Endodermal cell (in vitro differentiated cells): ENCODE measurements around the gene RAD1. TPM values are rescaled to one million over a fixed set of nuclear protein-coding genes. Genes with fewer than 3 reads are reported as not detected.

ENCODE experiments used
- DNase-seq: peaks from one replicate; pipeline ENCODE4 v3.0.0-alpha.2; 2017
- H3K27ac ChIP-seq: 2 replicates; pipeline ENCODE4 v1.5.1; 2013; ENCODE audit warnings: mild to moderate bottlenecking, low read depth, low read length, moderate library complexity
- H3K27me3 ChIP-seq: 2 replicates; pipeline ENCODE4 v1.6.1; 2013; ENCODE audit warnings: mild to moderate bottlenecking, low read length, moderate library complexity; ENCODE audit not compliant: insufficient read depth, control insufficient read depth, poor library complexity, severe bottlenecking
- H3K36me3 ChIP-seq: 2 replicates; pipeline ENCODE4 v1.7.0; 2013; ENCODE audit warnings: mild to moderate bottlenecking, low read length, moderate library complexity; ENCODE audit not compliant: control insufficient read depth, insufficient read depth
- H3K4me1 ChIP-seq: one replicate; pipeline ENCODE4 v1.7.0; 2013; ENCODE audit warnings: low read length; ENCODE audit not compliant: control insufficient read depth, insufficient read depth
- H3K4me3 ChIP-seq: 2 replicates; pipeline ENCODE4 v1.5.1; 2013; ENCODE audit warnings: mild to moderate bottlenecking, low read length, moderate library complexity
- H3K9ac ChIP-seq: 2 replicates; pipeline ENCODE4 v1.6.1; 2013; ENCODE audit warnings: mild to moderate bottlenecking, low read length, moderate library complexity; ENCODE audit not compliant: poor library complexity, severe bottlenecking; ENCODE audit errors: extremely low read depth
- H3K9me3 ChIP-seq: 2 replicates; pipeline ENCODE4 v1.6.1; 2013; ENCODE audit warnings: mild to moderate bottlenecking, low read length, moderate library complexity; ENCODE audit not compliant: control insufficient read depth
- H3K27ac Mint-ChIP-seq: 2 replicates; pipeline ENCODE4 v1.8.0; 2020; ENCODE audit warnings: mixed read lengths
- H3K27me3 Mint-ChIP-seq: 2 replicates; pipeline ENCODE4 v1.8.0; 2021; ENCODE audit warnings: mild to moderate bottlenecking, mixed read lengths; ENCODE audit not compliant: insufficient read depth
- H3K36me3 Mint-ChIP-seq: 2 replicates; pipeline ENCODE4 v1.8.0; 2020; ENCODE audit warnings: low read depth, mixed read lengths
- H3K4me1 Mint-ChIP-seq: 2 replicates; pipeline ENCODE4 v1.8.0; 2020; ENCODE audit warnings: mixed read lengths
- H3K4me3 Mint-ChIP-seq: 2 replicates; pipeline ENCODE4 v1.8.0; 2020; ENCODE audit warnings: mild to moderate bottlenecking, moderate library complexity, mixed read lengths
- H3K9me3 Mint-ChIP-seq: 2 replicates; pipeline ENCODE4 v1.8.0; 2020; ENCODE audit warnings: mild to moderate bottlenecking, mixed read lengths
- WGBS, 2 experiments: methylation state at CpG; one replicate each; pipeline versions ENCODE4 v1.1.5 to v1.1.7; 2013; ENCODE audit warnings: missing lambda C conversion rate in 2 of 2, mixed read lengths in 1 of 2; ENCODE audit not compliant: insufficient coverage in 1 of 2, insufficient read length in 1 of 2; 5-methylcytosine and 5-hydroxymethylcytosine counted together
- total RNA-seq, 2 donors: library from RNA; stranded (reverse); fragmentation: NEBNext Ultra II Directional in 1 of 2; extraction: Animal tissue kit (Norgen Biotek cat#: 25700) in 1 of 2; gene quantifications; 2 replicates in 1 of 2; 3 replicates in 1 of 2; pipeline ENCODE4 v1.2.1, GENCODE V29; 2021
- TF ChIP-seq, protein P1 (sequence below): fragments of 200-600 bp; sonication (generic); conservative IDR thresholded peaks from 2 replicates; pipeline ENCODE4 v1.5.0; 2021; ENCODE audit warnings: antibody characterized with exemption, mild to moderate bottlenecking

The RAD1 gene
- total RNA-seq, 2 donors from 2014 or later, result 29.3 to 29.8 TPM

- no peak for DNase-seq
- Mint-ChIP-seq H3K4me1 (peaks cover 15% of the 10 kb centered on the region), H3K27me3 (no peaks in the 10 kb centered on the region), H3K9me3 (no peaks in the 10 kb centered on the region), H3K4me3 (no peak overlapping the region), H3K36me3 (no peaks in the 10 kb centered on the region), H3K27ac (no peak overlapping the region)
- H3K9me3 ChIP-seq, result no peaks in the 10 kb centered on the region
- no peaks in the 10 kb centered on the region for H3K36me3 ChIP-seq
- no peaks in the 10 kb centered on the region for H3K27me3 ChIP-seq
- WGBS, 2 experiments, result 97 to 100% methylated on average over 1 of the region's 1 CpG
- TF ChIP-seq, protein P1, sequence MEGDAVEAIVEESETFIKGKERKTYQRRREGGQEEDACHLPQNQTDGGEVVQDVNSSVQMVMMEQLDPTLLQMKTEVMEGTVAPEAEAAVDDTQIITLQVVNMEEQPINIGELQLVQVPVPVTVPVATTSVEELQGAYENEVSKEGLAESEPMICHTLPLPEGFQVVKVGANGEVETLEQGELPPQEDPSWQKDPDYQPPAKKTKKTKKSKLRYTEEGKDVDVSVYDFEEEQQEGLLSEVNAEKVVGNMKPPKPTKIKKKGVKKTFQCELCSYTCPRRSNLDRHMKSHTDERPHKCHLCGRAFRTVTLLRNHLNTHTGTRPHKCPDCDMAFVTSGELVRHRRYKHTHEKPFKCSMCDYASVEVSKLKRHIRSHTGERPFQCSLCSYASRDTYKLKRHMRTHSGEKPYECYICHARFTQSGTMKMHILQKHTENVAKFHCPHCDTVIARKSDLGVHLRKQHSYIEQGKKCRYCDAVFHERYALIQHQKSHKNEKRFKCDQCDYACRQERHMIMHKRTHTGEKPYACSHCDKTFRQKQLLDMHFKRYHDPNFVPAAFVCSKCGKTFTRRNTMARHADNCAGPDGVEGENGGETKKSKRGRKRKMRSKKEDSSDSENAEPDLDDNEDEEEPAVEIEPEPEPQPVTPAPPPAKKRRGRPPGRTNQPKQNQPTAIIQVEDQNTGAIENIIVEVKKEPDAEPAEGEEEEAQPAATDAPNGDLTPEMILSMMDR, result no peak
- no peak overlapping the region for H3K27ac ChIP-seq
- H3K4me3 ChIP-seq, result no peak overlapping the region
- no peaks in the 10 kb centered on the region for H3K4me1 ChIP-seq
- no peak overlapping the region for H3K9ac ChIP-seq
Observed at GRCh38 chr5:34868791-34869190, 46.5 kb downstream of the RAD1 start.

DNA sequence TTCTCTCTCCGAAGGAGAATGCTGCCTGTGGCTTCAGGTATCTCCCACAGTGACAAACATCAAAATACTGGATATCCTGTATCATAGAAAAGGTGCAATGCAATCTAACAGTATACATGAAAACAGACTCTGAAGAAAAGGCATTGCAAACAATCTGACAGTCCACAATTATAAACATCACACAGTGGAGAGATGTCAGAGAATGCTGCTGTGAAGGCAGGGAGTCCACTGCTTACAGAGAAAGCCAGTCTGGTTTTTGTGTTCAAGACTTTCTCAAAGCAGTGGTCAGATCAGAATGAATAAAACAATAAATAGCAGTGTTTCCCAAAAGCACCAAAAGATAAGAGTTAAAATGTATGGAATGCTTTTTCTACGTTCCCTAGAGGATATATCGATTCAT is 47.6 kb downstream of the RAD1 start:
- DNase-seq, result no peak
- H3K27ac Mint-ChIP-seq, result peak overlapping the region; percentile 32
- no peak overlapping the region for H3K9ac ChIP-seq
- H3K36me3 Mint-ChIP-seq, result no peaks in the 10 kb centered on the region
- no peaks in the 10 kb centered on the region for H3K36me3 ChIP-seq
- peaks cover 17% of the 10 kb centered on the region for H3K4me1 Mint-ChIP-seq
- H3K27me3 Mint-ChIP-seq, result no peaks in the 10 kb centered on the region
- H3K4me1 ChIP-seq, result no peaks in the 10 kb centered on the region
- H3K27ac ChIP-seq, result no peak overlapping the region
- H3K4me3 ChIP-seq, result no peak overlapping the region
- TF ChIP-seq, protein P1, result no peak
- H3K4me3 Mint-ChIP-seq, result no peak overlapping the region
- WGBS, 2 experiments, result 100% methylated on average over 1 to 3 of the region's 3 CpGs
- no peaks in the 10 kb centered on the region for H3K27me3 ChIP-seq
- no peaks in the 10 kb centered on the region for H3K9me3 Mint-ChIP-seq
- H3K9me3 ChIP-seq, result no peaks in the 10 kb centered on the region

- Mint-ChIP-seq H3K4me1 (peaks cover 17% of the 10 kb centered on the region), H3K9me3 (no peaks in the 10 kb centered on the region), H3K27ac (peak overlapping the region; percentile 32), H3K27me3 (no peaks in the 10 kb centered on the region), H3K36me3 (no peaks in the 10 kb centered on the region), H3K4me3 (no peak overlapping the region)
- TF ChIP-seq, protein P1, result no peak
- Histone ChIP-seq H3K4me3 (no peak overlapping the region), H3K9ac (no peak overlapping the region), H3K9me3 (no peaks in the 10 kb centered on the region), H3K4me1 (no peaks in the 10 kb centered on the region), H3K27me3 (no peaks in the 10 kb centered on the region), H3K27ac (no peak overlapping the region), H3K36me3 (no peaks in the 10 kb centered on the region)
- peak; percentile 52 for DNase-seq
- WGBS, 2 experiments, result 84% methylated on average over 3 of the region's 3 CpGs; no CpG with 5 or more reads in 1 of the 2 experiments
Observed at GRCh38 chr5:34866989-34867471, 48.3 kb downstream of the RAD1 start.
